Measurements from ENCODE around the gene LRRC8B. TPM values are rescaled to one million over a fixed set of nuclear protein-coding genes. Genes with fewer than 3 reads are reported as not detected.

LRRC8B gene
- total RNA-seq, 1 experiment from 2014 or later: 9.2 TPM

Other genes with a start within 250 kb of the LRRC8B start
- not detected in 2 replicates for gene GBP6, start 160.8 kb upstream of the LRRC8B start, total RNA-seq (2014; rRNA removed; shearing (Covaris generic))
- 3.4 and 3.6 TPM in 2 replicates for gene LRRC8C, start 108.3 kb downstream of the LRRC8B start, total RNA-seq (2014; rRNA removed; shearing (Covaris generic))

Data from SJCRH30 (cell line).